Gastroesophageal sphincter (tissue), 3 donors: Measurements from ENCODE around the gene ATP6V1C2.

Source experiments
- EP300 ChIP-seq: sonication (generic); formaldehyde crosslinking; IDR thresholded peaks from one replicate; pipeline ENCODE4 v1.6.1; 2017; ENCODE audit warnings: antibody characterized with exemption, mild to moderate bottlenecking
- POLR2A ChIP-seq, 2 donors: fragments of 450-650 bp; IDR thresholded peaks; one replicate each; pipeline ENCODE4 v1.6.1; 2017; ENCODE audit warnings: antibody characterized with exemption in 2 of 2, mild to moderate bottlenecking in 2 of 2, moderate library complexity in 1 of 2
- POLR2AphosphoS5 ChIP-seq: sonication (generic); formaldehyde crosslinking; IDR thresholded peaks from one replicate; pipeline ENCODE4 v1.6.1; 2017; ENCODE audit warnings: antibody characterized with exemption
- TF ChIP-seq, protein P1 (sequence below), 4 experiments: fragments of 200-600 bp in 2 of 4; fragments of 450-650 bp in 2 of 4; sonication (generic) in 1 of 4; IDR thresholded peaks; one replicate each; pipeline ENCODE4 v1.5.1; 2017 to 2019; ENCODE audit warnings: antibody characterized with exemption in 4 of 4, mild to moderate bottlenecking in 2 of 4, moderate library complexity in 2 of 4

DNA sequence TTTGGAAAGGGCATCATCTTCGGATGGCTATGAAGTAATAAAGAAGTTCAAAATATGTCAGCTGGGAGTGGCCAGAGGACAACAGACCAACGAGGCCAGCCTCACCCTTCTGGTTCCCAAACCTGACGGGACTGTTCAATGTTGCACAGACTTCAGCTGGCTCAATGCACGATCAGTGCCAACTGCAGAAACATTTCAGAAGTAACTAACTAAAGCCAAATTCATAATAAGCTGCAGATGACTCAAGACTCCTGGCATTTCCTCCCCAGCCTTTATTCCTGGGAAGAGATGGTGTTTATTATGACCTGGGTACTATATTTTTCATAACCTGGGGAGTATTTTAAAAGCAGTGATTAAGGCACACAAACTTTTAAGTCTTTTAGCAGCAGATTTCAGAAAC lies 3.8 kb upstream of the ATP6V1C2 start:
- TF ChIP-seq POLR2A (IDR thresholded peaks at IDR 0.05) (no peak), POLR2AphosphoS5 (peak; percentile 62), EP300 (no peak)
- TF ChIP-seq, protein P1, sequence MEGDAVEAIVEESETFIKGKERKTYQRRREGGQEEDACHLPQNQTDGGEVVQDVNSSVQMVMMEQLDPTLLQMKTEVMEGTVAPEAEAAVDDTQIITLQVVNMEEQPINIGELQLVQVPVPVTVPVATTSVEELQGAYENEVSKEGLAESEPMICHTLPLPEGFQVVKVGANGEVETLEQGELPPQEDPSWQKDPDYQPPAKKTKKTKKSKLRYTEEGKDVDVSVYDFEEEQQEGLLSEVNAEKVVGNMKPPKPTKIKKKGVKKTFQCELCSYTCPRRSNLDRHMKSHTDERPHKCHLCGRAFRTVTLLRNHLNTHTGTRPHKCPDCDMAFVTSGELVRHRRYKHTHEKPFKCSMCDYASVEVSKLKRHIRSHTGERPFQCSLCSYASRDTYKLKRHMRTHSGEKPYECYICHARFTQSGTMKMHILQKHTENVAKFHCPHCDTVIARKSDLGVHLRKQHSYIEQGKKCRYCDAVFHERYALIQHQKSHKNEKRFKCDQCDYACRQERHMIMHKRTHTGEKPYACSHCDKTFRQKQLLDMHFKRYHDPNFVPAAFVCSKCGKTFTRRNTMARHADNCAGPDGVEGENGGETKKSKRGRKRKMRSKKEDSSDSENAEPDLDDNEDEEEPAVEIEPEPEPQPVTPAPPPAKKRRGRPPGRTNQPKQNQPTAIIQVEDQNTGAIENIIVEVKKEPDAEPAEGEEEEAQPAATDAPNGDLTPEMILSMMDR (IDR thresholded peaks at IDR 0.05) = no peak
